ENCODE results near the gene SUCLG1.
A peak's percentile ranks its signal among the peaks of the same experiment; 100 is the strongest.
"Not testable (repeated sequence)": the region's sequence is repeated elsewhere in the genome, so short reads cannot be mapped to it uniquely, and the experiment has no call there.

SUCLG1 gene

DNA sequence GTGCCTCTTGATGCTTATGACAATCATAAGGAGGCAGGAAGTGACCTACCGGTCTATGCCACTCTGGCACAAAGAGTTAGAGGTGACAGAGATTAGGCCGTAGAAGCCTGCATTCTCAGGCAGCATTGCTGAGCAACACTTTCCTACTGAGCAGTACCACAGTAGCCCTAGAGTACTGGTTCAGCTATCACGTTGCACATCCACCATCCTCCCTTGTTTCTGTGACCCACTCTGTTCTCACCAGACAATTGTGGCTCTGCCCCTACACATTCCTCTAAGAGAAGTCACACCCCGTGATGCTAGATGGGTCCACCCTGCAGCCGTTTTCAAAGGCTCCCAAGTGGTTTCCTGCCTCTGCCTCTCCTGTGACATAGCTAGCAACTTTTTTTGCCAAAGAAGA is 22.6 kb upstream of the SUCLG1 start:
- peaks cover 10% of the 10 kb centered on the region for H3K9me3 ChIP-seq (ENCODE audit: control insufficient read depth, insufficient read depth, low read length)
- H3K4me1 ChIP-seq (ENCODE audit: insufficient read depth, low read length): no peaks in the 10 kb centered on the region
- no peaks in the 10 kb centered on the region for H3K36me3 ChIP-seq (ENCODE audit: insufficient read depth, low read length)
- H3K9ac ChIP-seq (ENCODE audit: low read depth, low read length): no peak overlapping the region

DNA sequence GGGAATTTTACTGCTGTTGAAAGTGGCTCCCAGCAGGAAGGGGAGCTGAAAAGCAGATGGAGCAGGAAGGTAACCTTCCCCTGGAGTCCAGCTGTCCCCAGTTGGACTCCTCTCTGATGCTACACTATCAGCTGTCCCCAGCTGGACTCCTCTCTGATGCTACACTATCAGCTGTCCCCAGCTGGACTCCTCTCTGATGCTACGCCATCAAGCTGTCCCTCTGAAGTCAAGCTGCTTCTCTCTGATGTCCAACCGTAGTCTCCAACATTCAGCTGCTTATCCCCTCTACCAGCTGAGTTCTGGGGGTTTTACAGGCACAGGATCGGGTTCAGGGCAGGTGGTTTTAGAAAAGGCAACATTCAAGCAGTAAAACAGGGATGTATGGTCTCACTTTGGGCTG is 19.8 kb upstream of the SUCLG1 start:
- no peak overlapping the region for H3K9ac ChIP-seq (ENCODE audit: low read depth, low read length)
- no peaks in the 10 kb centered on the region for H3K4me1 ChIP-seq (ENCODE audit: insufficient read depth, low read length)
- peaks cover 10% of the 10 kb centered on the region for H3K9me3 ChIP-seq (ENCODE audit: control insufficient read depth, insufficient read depth, low read length)
- no peaks in the 10 kb centered on the region for H3K36me3 ChIP-seq (ENCODE audit: insufficient read depth, low read length)

DNA sequence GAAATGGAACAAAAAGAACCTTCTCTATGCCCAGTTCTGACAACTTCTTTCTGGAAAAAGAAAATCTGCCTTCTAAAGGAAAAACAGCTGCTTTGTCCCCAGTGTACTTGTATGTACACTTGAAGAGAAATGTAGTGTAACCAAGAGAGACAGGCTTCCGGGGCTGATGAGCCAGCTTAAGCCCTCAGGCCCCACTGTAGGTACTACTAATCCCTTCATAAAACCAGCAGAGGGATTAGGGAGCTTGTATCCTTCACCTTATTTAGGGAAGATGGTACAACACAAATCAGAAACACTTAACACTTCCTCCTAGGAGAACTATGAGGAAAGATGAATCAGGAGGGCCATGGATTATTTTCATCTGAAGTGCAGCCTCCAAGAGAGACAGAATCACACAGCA is 18.8 kb upstream of the SUCLG1 start:
- no peak overlapping the region for H3K9ac ChIP-seq (ENCODE audit: low read depth, low read length)
- peaks cover 10% of the 10 kb centered on the region for H3K9me3 ChIP-seq (ENCODE audit: control insufficient read depth, insufficient read depth, low read length)
- no peaks in the 10 kb centered on the region for H3K4me1 ChIP-seq (ENCODE audit: insufficient read depth, low read length)
- no peaks in the 10 kb centered on the region for H3K36me3 ChIP-seq (ENCODE audit: insufficient read depth, low read length)

DNA sequence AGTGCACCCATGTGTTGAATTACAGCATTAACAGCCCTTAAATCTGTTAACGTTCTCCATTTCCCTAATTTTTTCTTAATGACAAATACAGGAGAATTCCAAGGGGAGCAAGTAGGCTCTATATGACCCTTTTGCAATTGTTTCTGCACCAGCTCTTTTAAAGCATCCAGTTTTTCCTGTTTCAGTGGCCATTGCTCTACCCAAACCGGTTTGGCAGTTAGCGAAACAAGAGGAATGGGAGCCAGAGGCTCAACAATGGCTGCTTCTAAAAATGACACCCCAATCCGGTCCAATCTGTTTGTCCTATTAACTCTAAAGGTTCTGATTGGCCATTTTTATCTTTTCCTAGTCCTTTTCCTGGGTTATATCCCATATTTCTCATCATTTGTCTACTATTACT is 15.1 kb upstream of the SUCLG1 start:
- H3K4me1 ChIP-seq (ENCODE audit: insufficient read depth, low read length): no peaks in the 10 kb centered on the region

DNA sequence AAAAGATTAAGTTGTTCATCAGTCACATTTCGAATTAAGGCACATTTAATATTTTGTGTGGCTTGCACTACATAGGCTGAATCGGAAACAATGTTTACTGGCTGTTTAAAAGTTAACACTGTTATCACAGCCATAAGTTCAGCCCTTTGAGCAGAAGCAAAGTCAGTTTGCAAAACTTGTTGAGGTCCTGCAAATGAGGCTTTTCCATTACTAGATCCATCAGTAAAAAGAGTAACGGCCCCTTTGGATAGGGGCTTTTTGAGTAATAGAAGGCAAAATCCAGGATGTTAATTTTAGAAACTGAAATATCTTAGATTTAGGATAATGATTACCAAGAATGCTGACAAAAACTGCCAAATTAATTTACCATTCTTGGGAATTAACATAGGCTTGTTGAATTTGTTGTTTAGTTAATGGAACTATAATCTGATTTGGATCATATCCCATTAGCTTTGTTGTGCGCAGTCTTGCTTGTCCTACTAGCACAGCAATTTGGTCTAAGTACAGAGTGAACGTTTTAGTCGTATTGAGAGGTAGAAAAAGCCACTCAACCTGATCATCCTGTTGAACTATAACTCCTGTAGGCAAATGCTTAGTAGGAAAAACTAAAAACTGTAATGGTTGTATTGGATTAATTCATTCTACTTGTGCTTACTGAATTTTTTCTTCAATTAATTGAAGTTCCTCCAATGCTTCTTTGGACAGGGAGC is 13.9 kb upstream of the SUCLG1 start:
- no peaks in the 10 kb centered on the region for H3K36me3 ChIP-seq (ENCODE audit: insufficient read depth, low read length)
- H3K9ac ChIP-seq (ENCODE audit: low read depth, low read length): no peak overlapping the region
- H3K4me1 ChIP-seq (ENCODE audit: insufficient read depth, low read length): no peaks in the 10 kb centered on the region
- H3K9me3 ChIP-seq (ENCODE audit: control insufficient read depth, insufficient read depth, low read length): peaks cover 10% of the 10 kb centered on the region

More for the DNA sequence above, 15.1 kb upstream of the SUCLG1 start:
- Histone ChIP-seq H3K9ac (ENCODE audit: low read depth, low read length) (no peak overlapping the region), H3K9me3 (ENCODE audit: control insufficient read depth, insufficient read depth, low read length) (peaks cover 13% of the 10 kb centered on the region), H3K36me3 (ENCODE audit: insufficient read depth, low read length) (no peaks in the 10 kb centered on the region)

DNA sequence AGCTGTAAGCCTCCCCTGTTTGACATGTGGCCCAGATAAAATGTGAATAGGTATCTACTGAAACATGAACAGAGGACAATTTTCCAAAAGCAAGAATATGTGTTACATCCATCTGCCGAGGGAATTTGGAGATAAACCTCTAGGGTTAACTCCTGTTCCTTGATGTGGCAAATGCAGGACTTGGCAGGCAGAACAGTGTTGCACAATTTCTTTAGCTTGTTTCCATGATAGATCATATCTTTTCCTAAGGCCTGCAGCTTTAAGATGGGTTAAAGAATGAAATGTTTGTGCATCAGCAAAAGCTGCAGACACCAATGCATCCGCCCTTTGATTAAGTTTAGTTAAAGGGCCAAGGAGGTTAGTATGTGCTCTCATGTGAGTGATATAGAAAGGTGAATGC is 13.3 kb upstream of the SUCLG1 start:
- H3K9me3 ChIP-seq (ENCODE audit: control insufficient read depth, insufficient read depth, low read length); H3K9ac ChIP-seq (ENCODE audit: low read depth, low read length); H3K36me3 ChIP-seq (ENCODE audit: insufficient read depth, low read length); H3K4me1 ChIP-seq (ENCODE audit: insufficient read depth, low read length): not testable (repeated sequence)

DNA sequence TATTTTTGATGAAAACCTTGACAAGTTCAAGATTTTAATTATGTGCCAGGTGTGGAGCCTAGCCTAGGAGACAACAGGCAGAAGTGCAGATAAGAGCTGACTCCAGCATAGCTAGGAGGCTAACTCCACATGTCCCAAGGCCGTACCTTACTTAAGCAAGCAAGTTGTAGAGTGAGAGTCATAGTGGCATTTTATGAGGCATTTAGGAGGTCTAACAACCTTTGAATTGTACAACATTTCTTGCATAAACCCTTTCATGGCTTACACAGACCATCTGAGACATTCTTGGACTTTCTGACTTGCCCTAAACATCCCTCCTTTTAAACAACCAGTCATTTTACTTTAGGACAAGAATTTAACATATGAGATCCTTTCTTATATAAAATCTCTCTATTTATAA is 8.3 kb upstream of the SUCLG1 start:
- peaks cover 16% of the 10 kb centered on the region for H3K9me3 ChIP-seq (ENCODE audit: control insufficient read depth, insufficient read depth, low read length)
- no peak overlapping the region for H3K9ac ChIP-seq (ENCODE audit: low read depth, low read length)
- no peaks in the 10 kb centered on the region for H3K36me3 ChIP-seq (ENCODE audit: insufficient read depth, low read length)
- H3K4me1 ChIP-seq (ENCODE audit: insufficient read depth, low read length): 0 out of 2 replicates have a peak, but pooled peaks cover 3% of the 10 kb centered on the region

DNA sequence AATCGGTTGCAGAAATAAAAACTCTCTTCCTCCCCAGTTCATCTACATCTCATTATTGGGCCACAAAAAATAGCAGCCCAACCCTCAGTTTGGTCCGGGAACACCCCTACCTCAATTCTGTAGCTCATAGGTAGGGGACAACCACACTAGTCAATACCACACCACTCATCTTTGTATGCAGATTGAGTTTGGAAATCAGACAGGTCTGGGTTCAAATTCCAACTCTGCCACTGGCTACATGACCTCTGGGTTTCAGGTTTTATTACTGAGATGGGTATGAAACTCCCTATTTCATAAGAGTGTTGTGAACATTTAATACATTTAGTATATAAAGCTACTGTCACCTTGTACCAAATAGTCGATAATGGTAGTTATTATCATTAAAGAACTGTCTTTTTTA is 2.2 kb upstream of the SUCLG1 start:
- Histone ChIP-seq H3K36me3 (ENCODE audit: insufficient read depth, low read length) (no peaks in the 10 kb centered on the region; the same call in 1 of the 2 replicates), H3K4me1 (ENCODE audit: insufficient read depth, low read length) (0 out of 2 replicates have a peak, but pooled peaks cover 3% of the 10 kb centered on the region), H3K9me3 (ENCODE audit: control insufficient read depth, insufficient read depth, low read length) (peaks cover under 1% of the 10 kb centered on the region; the same call in 1 of the 2 replicates), H3K9ac (ENCODE audit: low read depth, low read length) (no peak overlapping the region)

DNA sequence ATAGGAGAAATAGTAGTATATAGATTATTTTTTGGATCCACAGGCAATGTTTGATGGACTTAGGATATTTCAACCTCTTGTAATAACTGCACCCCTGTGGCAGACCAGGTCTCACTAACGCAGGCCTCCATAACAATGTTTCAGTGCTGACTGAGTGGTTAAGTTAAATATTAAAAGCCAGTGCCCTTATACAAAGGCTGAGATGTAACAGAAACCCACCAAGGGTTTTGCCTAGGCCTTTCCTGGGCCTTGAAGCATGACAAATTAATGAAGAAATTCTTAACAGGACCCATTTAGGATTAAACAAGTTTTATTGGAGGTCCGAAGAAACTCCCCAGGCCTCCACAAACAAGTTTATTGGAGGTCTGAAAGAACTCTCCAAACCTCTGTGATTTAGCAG is 1.6 kb upstream of the SUCLG1 start:
- Histone ChIP-seq H3K4me1 (ENCODE audit: insufficient read depth, low read length) (0 out of 2 replicates have a peak, but pooled peaks cover 3% of the 10 kb centered on the region), H3K36me3 (ENCODE audit: insufficient read depth, low read length) (no peaks in the 10 kb centered on the region; the same call in 1 of the 2 replicates), H3K9me3 (ENCODE audit: control insufficient read depth, insufficient read depth, low read length) (no peaks in the 10 kb centered on the region; the same call in 1 of the 2 replicates), H3K9ac (ENCODE audit: low read depth, low read length) (no peak overlapping the region)

DNA sequence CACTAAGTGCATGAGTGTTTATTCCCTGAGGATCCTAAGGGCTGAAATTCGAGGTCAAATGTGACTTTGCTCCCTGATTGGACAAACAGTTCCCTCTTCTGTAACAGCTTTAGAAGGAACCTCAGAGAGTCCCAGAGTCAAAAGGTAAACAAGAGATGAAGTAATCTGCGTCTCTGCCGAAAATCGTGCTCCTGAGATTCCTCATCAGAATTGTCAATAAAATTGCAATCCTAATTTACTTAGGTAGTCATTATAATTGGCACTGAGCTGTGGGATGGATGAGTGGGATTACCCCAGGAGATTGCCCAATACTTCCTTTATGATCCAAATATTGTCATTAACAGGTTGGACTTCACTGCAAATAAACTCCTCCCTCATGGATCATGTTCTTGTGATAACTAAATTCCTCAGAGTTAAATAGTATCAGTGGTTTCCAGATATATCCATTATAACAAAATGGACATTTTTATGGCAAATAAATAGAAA is 907 bp upstream of the SUCLG1 start:
- Histone ChIP-seq H3K9me3 (ENCODE audit: control insufficient read depth, insufficient read depth, low read length) (no peaks in the 10 kb centered on the region; the same call in 1 of the 2 replicates), H3K9ac (ENCODE audit: low read depth, low read length) (peak overlapping the region; percentile 57), H3K36me3 (ENCODE audit: insufficient read depth, low read length) (no peaks in the 10 kb centered on the region; the same call in 1 of the 2 replicates), H3K4me1 (ENCODE audit: insufficient read depth, low read length) (0 out of 2 replicates have a peak, but pooled peaks cover 3% of the 10 kb centered on the region)

DNA sequence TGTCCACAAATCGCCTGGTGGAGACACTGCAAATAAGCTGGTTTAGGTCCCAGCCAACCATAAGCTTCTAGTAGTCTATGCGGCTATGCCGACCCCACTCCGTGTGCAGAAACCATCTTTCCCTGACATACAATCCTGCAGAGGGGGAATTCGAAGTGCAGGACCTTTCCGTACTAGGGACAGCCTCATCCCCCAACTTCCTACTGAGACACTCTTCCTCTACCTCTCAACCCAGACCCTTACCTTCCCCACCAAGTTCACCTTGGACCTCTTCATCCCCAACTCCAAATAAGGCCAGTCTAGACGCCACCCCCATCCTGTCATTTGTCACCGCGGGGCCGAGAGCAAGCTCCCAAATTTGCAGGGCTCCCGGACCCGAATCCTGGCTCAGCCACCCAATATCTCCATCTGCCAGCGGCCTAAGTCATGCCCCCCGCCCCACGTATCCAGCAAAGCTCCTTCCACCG is 496 bp downstream of the SUCLG1 start:
- H3K36me3 ChIP-seq (ENCODE audit: insufficient read depth, low read length): no peaks in the 10 kb centered on the region; the same call in 1 of the 2 replicates
- no peaks in the 10 kb centered on the region; the same call in 1 of the 2 replicates for H3K9me3 ChIP-seq (ENCODE audit: control insufficient read depth, insufficient read depth, low read length)
- H3K9ac ChIP-seq (ENCODE audit: low read depth, low read length): peak overlapping the region; percentile 57
- 0 out of 2 replicates have a peak, but pooled peaks cover 3% of the 10 kb centered on the region for H3K4me1 ChIP-seq (ENCODE audit: insufficient read depth, low read length)

DNA sequence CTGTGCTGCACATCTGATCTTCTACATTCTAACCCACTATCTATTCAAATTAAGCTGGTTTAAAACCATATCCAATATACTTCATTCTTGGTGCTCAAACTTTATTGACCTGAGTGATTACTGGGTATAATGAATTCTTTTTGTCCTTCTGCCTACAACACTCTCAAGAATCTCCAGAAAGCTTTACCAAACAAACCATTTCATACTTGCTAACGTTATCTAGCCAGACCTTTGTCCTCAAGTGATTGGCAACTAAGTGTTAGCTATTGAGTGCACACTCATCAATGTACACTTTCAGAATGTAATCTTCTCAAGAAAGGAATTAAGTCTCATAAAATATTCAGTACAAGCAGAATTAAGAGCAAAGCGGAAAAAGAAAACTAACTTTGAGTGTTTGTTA is 1.4 kb downstream of the SUCLG1 start:
- H3K9me3 ChIP-seq (ENCODE audit: control insufficient read depth, insufficient read depth, low read length): no peaks in the 10 kb centered on the region; the same call in 1 of the 2 replicates

DNA sequence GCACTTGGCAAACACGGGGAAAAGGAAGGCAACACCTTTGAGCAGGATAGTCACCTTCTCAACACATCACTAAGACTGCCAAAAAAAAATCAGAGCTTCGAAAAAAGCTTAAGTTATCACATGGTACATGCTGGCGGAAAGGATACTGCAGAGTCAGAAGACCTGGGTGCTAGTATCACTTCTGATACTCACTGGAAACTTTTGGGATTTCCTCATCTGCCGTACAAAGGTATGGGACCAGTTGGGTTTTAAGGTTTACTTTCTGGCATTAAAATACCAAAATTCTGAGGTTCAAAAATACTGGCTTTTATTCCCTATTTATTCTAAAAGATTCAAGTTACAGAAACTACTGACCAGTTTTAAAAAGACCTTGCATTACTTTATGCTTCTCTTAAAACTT is 2.9 kb downstream of the SUCLG1 start:
- H3K36me3 ChIP-seq (ENCODE audit: insufficient read depth, low read length): no peaks in the 10 kb centered on the region
- no peak overlapping the region for H3K9ac ChIP-seq (ENCODE audit: low read depth, low read length)
- H3K9me3 ChIP-seq (ENCODE audit: control insufficient read depth, insufficient read depth, low read length): no peaks in the 10 kb centered on the region
- H3K4me1 ChIP-seq (ENCODE audit: insufficient read depth, low read length): no peaks in the 10 kb centered on the region

More for the DNA sequence above, 1.4 kb downstream of the SUCLG1 start:
- Histone ChIP-seq H3K4me1 (ENCODE audit: insufficient read depth, low read length) (0 out of 2 replicates have a peak, but pooled peaks cover 3% of the 10 kb centered on the region), H3K9ac (ENCODE audit: low read depth, low read length) (no peak overlapping the region), H3K36me3 (ENCODE audit: insufficient read depth, low read length) (no peaks in the 10 kb centered on the region; the same call in 1 of the 2 replicates)

DNA sequence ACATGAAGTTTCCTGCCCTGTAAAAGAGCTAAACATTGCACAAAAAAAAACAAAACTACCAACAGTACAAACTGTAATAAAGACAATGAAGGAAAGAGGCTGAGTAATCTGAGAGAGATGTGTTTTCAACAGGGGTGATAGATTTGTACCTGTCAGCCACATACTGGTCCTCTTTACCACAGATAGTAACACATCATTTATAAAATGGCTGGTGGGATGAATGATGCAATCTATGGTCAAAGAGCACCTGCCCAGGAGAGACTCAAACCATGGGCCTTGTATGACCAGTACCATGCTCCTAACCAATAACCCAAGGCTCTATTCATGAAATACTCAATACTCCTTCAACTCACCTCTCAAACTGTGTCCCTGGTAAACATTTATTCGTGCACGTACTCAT is 4.5 kb downstream of the SUCLG1 start:
- Histone ChIP-seq H3K9ac (ENCODE audit: low read depth, low read length) (no peak overlapping the region), H3K9me3 (ENCODE audit: control insufficient read depth, insufficient read depth, low read length) (no peaks in the 10 kb centered on the region), H3K4me1 (ENCODE audit: insufficient read depth, low read length) (no peaks in the 10 kb centered on the region), H3K36me3 (ENCODE audit: insufficient read depth, low read length) (no peaks in the 10 kb centered on the region)

DNA sequence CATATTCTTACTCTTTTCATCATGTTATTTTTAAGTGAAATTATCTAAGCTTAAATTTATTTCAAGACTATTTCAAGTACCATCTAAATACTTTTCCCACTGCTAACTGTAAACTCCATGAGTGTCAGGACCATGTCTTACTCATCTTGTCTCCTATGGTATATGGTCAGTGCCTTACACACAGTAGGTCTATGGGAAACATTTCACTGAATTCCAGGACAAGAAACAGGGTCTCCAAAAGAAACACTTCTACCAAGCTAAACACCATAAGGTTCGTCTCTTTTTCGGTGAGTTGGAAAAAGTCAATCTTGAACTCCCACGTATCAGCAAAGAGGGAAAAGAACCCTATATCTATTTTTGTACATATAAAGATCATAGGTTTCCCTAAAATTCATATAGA is 6.5 kb downstream of the SUCLG1 start:
- H3K4me1 ChIP-seq (ENCODE audit: insufficient read depth, low read length): no peaks in the 10 kb centered on the region
- no peaks in the 10 kb centered on the region for H3K9me3 ChIP-seq (ENCODE audit: control insufficient read depth, insufficient read depth, low read length)
- no peaks in the 10 kb centered on the region for H3K36me3 ChIP-seq (ENCODE audit: insufficient read depth, low read length)
- H3K9ac ChIP-seq (ENCODE audit: low read depth, low read length): no peak overlapping the region
